ENCODE measurements around the gene RBCK1. TPM values are rescaled to one million over a fixed set of nuclear protein-coding genes. Genes with fewer than 3 reads are reported as not detected.

The RBCK1 gene
- polyA plus RNA-seq, 1 donor from 2014 or later = 38.4 TPM

GRCh38 chr20:418858-419365 is 10.8 kb downstream of the RBCK1 start:
- Histone ChIP-seq H3K27ac (ENCODE audit: low read length) (no peak overlapping the region), H3F3A (ENCODE audit: insufficient read depth, low read length, poor library complexity, severe bottlenecking) (no peaks in the 10 kb centered on the region), H2AFZ (ENCODE audit: low read depth, low read length) (no peak overlapping the region), H3K9me3 (ENCODE audit: low read length) (no peaks in the 10 kb centered on the region), H3K36me3 (ENCODE audit: insufficient read depth, low read length) (no peaks in the 10 kb centered on the region), H3K27me3 (ENCODE audit: insufficient read depth, low read depth, low read length) (no peaks in the 10 kb centered on the region), H3K79me2 (replicated peaks; ENCODE audit: insufficient read depth, low read length) (no peaks in the 10 kb centered on the region), H4K20me1 (ENCODE audit: insufficient read depth) (no peaks in the 10 kb centered on the region), H3K4me2 (ENCODE audit: low read length) (no peak overlapping the region), H3K9ac (ENCODE audit: low read length) (no peak overlapping the region), H3K4me3 (ENCODE audit: low read length) (no peak overlapping the region), H3K9me2 (ENCODE audit: insufficient read depth, low read length) (no peaks in the 10 kb centered on the region)
- no peak for TF ChIP-seq RAD21 (conservative IDR thresholded peaks at IDR 0.05)
- TF ChIP-seq SMC3 (conservative IDR thresholded peaks at IDR 0.05; ENCODE audit: poor library complexity) = no peak
- no peak for TF ChIP-seq CTCF (IDR thresholded peaks at IDR 0.05; ENCODE audit: poor library complexity, severe bottlenecking)
- TF ChIP-seq POLR2AphosphoS5 (IDR thresholded peaks at IDR 0.05) = no peak
- no peak for TF ChIP-seq REST (IDR thresholded peaks at IDR 0.05; ENCODE audit: borderline replicate concordance)
- TF ChIP-seq MXI1 (conservative IDR thresholded peaks at IDR 0.05; ENCODE audit: poor library complexity, severe bottlenecking) = no peak
- TF ChIP-seq TAF1 (IDR thresholded peaks at IDR 0.05; ENCODE audit: low read depth) = no peak
- no peak for TF ChIP-seq EZH2 (IDR thresholded peaks at IDR 0.05; ENCODE audit: borderline replicate concordance, insufficient read depth, low read length, poor library complexity, severe bottlenecking)
- no peak for TF ChIP-seq EP300 (conservative IDR thresholded peaks at IDR 0.05; ENCODE audit: poor library complexity, severe bottlenecking)

- no peak overlapping the region for H2AFZ ChIP-seq (ENCODE audit: low read depth, low read length)
- no peak overlapping the region for H3K9ac ChIP-seq (ENCODE audit: low read length)
- no peak overlapping the region for H3K4me3 ChIP-seq (ENCODE audit: low read length)
- no peaks in the 10 kb centered on the region for H3K79me2 ChIP-seq (replicated peaks; ENCODE audit: insufficient read depth, low read length)
- H3K36me3 ChIP-seq (ENCODE audit: insufficient read depth, low read length) = no peaks in the 10 kb centered on the region
- no peaks in the 10 kb centered on the region for H3F3A ChIP-seq (ENCODE audit: insufficient read depth, low read length, poor library complexity, severe bottlenecking)
- H3K9me3 ChIP-seq (ENCODE audit: low read length) = no peaks in the 10 kb centered on the region
- H3K27me3 ChIP-seq (ENCODE audit: insufficient read depth, low read depth, low read length) = no peaks in the 10 kb centered on the region
- H4K20me1 ChIP-seq (ENCODE audit: insufficient read depth) = no peaks in the 10 kb centered on the region
- TF ChIP-seq CTCF (IDR thresholded peaks at IDR 0.05; ENCODE audit: poor library complexity, severe bottlenecking) = no peak
- no peak for TF ChIP-seq EZH2 (IDR thresholded peaks at IDR 0.05; ENCODE audit: borderline replicate concordance, insufficient read depth, low read length, poor library complexity, severe bottlenecking)
- no peak for TF ChIP-seq REST (IDR thresholded peaks at IDR 0.05; ENCODE audit: borderline replicate concordance)
- TF ChIP-seq POLR2AphosphoS5 (IDR thresholded peaks at IDR 0.05) = no peak
- TF ChIP-seq SMC3 (conservative IDR thresholded peaks at IDR 0.05; ENCODE audit: poor library complexity) = no peak
- TF ChIP-seq TAF1 (IDR thresholded peaks at IDR 0.05; ENCODE audit: low read depth) = no peak
- TF ChIP-seq MXI1 (conservative IDR thresholded peaks at IDR 0.05; ENCODE audit: poor library complexity, severe bottlenecking) = no peak
- no peak for TF ChIP-seq RAD21 (conservative IDR thresholded peaks at IDR 0.05)
- TF ChIP-seq EP300 (conservative IDR thresholded peaks at IDR 0.05; ENCODE audit: poor library complexity, severe bottlenecking) = no peak
- H3K27ac ChIP-seq (ENCODE audit: low read length) = no peak overlapping the region
- no peak overlapping the region for H3K4me2 ChIP-seq (ENCODE audit: low read length)
- H3K9me2 ChIP-seq (ENCODE audit: insufficient read depth, low read length) = no peaks in the 10 kb centered on the region
These were observed 11.6 kb downstream of the RBCK1 start for GRCh38 chr20:419556-420165.

Measured in neural cell (in vitro differentiated cells).